IMR-90 (cell line): ENCODE results near the gene CYTH4. TPM values are rescaled to one million over a fixed set of nuclear protein-coding genes. Genes with fewer than 3 reads are reported as not detected.

Experiments used
- ATAC-seq: fragments of 200-7000 bp; cut with Tn5 transposase; 2 replicates; pipeline ENCODE4 v1.9.1; 2020; ENCODE audit warnings: low read depth, mild to moderate bottlenecking, moderate library complexity
- BruUV-seq: library from RNA; stranded (reverse); fragments of 400-500 nt; replicated peaks from 2 replicates; lab custom pipeline; 2021; lab: Mats Ljungman, UMichigan
- CTCF ChIA-PET: fragments of 300-600 bp; formaldehyde crosslinking; extraction: SDS; loops from one replicate; lab custom pipeline; 2021; ENCODE audit warnings: antibody characterized with exemption; lab: Yijun Ruan, JAX
- POLR2A ChIA-PET: fragments of 300-600 bp; sonication (Branson Sonifier 250); formaldehyde crosslinking; loops from one replicate; lab custom pipeline; 2022; ENCODE audit warnings: antibody characterized with exemption; ENCODE audit not compliant: unreplicated experiment; lab: Charles Lee
- DNase-seq: peaks from one replicate; pipeline ENCODE4 v3.0.0; 2013
- H2AFZ ChIP-seq: replicated peaks from 2 replicates; pipeline ENCODE3; 2013; ENCODE audit warnings: low read length, mild to moderate bottlenecking; ENCODE audit not compliant: poor library complexity
- H2AK5ac ChIP-seq: 2 replicates; pipeline ENCODE4 v1.6.1; 2013; ENCODE audit warnings: low read depth, low read length, inconsistent platforms
- H2AK9ac ChIP-seq: replicated peaks from 2 replicates; pipeline ENCODE3; 2013; ENCODE audit warnings: mild to moderate bottlenecking, low read depth, low read length, moderate library complexity; ENCODE audit not compliant: poor library complexity
- H2BK120ac ChIP-seq: 2 replicates; pipeline ENCODE4 v1.6.1; 2013; ENCODE audit warnings: low read depth, low read length, inconsistent platforms
- H2BK15ac ChIP-seq: 3 replicates; pipeline ENCODE4 v1.6.1; 2013; ENCODE audit warnings: low read depth, low read length, inconsistent platforms
- H2BK20ac ChIP-seq: 2 replicates; pipeline ENCODE4 v1.6.1; 2013; ENCODE audit warnings: low read depth, mild to moderate bottlenecking, inconsistent platforms, low read length, moderate library complexity
- H2BK5ac ChIP-seq: 2 replicates; pipeline ENCODE4 v1.6.1; 2013; ENCODE audit warnings: mild to moderate bottlenecking, low read depth, low read length, inconsistent platforms; ENCODE audit not compliant: poor library complexity, severe bottlenecking
- H3K14ac ChIP-seq: replicated peaks from 2 replicates; pipeline ENCODE4 v1.6.1; 2013; ENCODE audit warnings: low read depth, low read length, inconsistent platforms
- H3K18ac ChIP-seq: 2 replicates; pipeline ENCODE4 v1.6.1; 2013; ENCODE audit warnings: low read depth, low read length, control low read depth
- H3K23ac ChIP-seq: 2 replicates; pipeline ENCODE4 v1.6.1; 2013; ENCODE audit warnings: low read depth, low read length, inconsistent platforms
- H3K27ac ChIP-seq: 2 replicates; pipeline ENCODE4 v1.5.1; 2013; ENCODE audit warnings: mild to moderate bottlenecking, control low read depth, low read length; ENCODE audit not compliant: insufficient read depth
- H3K27me3 ChIP-seq: 2 replicates; pipeline ENCODE4 v1.6.1; 2013; ENCODE audit warnings: low read length; ENCODE audit not compliant: control insufficient read depth, insufficient read depth
- H3K36me3 ChIP-seq: 2 replicates; pipeline ENCODE4 v1.6.1; 2013; ENCODE audit warnings: low read length, mixed read lengths; ENCODE audit not compliant: control insufficient read depth, insufficient read depth
- H3K4ac ChIP-seq: 2 replicates; pipeline ENCODE4 v1.6.1; 2013; ENCODE audit warnings: low read depth, low read length, inconsistent platforms
- H3K4me1 ChIP-seq: 2 replicates; pipeline ENCODE4 v1.6.1; 2013; ENCODE audit warnings: low read length, mixed read lengths; ENCODE audit not compliant: control insufficient read depth, insufficient read depth
- H3K4me2 ChIP-seq: 2 replicates; pipeline ENCODE4 v1.6.1; 2013; ENCODE audit warnings: low read depth, mild to moderate bottlenecking, control low read depth, low read length, moderate library complexity
- H3K4me3 ChIP-seq: 2 replicates; pipeline ENCODE4 v1.5.1; 2013; ENCODE audit warnings: low read depth, mild to moderate bottlenecking, control low read depth, low read length, moderate library complexity; ENCODE audit not compliant: insufficient read depth
- H3K56ac ChIP-seq: 2 replicates; pipeline ENCODE4 v1.6.1; 2013; ENCODE audit warnings: low read length, inconsistent platforms; ENCODE audit not compliant: insufficient read depth; ENCODE audit errors: extremely low read depth
- H3K79me1 ChIP-seq, 2 experiments: 2 replicates each; pipeline ENCODE4 v1.6.1; 2013; ENCODE audit warnings: low read length in 2 of 2, inconsistent platforms in 1 of 2, low read depth in 1 of 2
- H3K9ac ChIP-seq: 2 replicates; pipeline ENCODE4 v1.6.1; 2013; ENCODE audit warnings: low read depth, low read length, control low read depth
- H3K9me1 ChIP-seq: 2 replicates; pipeline ENCODE4 v1.6.1; 2013; ENCODE audit warnings: low read length, inconsistent platforms; ENCODE audit not compliant: insufficient read depth
- H3K9me3 ChIP-seq: 2 replicates; pipeline ENCODE4 v1.6.1; 2013; ENCODE audit warnings: low read length; ENCODE audit not compliant: control insufficient read depth, insufficient read depth
- H4K20me1 ChIP-seq: 2 replicates; pipeline ENCODE4 v1.6.1; 2013; ENCODE audit warnings: low read length, inconsistent platforms; ENCODE audit not compliant: insufficient read depth
- H4K5ac ChIP-seq: 2 replicates; pipeline ENCODE4 v1.6.1; 2013; ENCODE audit warnings: mild to moderate bottlenecking, low read depth, low read length, control low read depth
- H4K8ac ChIP-seq, 2 experiments: 2 replicates each; pipeline ENCODE4 v1.6.1; 2013; ENCODE audit warnings: low read depth in 2 of 2, low read length in 2 of 2, control low read depth in 1 of 2, inconsistent platforms in 1 of 2
- H4K91ac ChIP-seq: 2 replicates; pipeline ENCODE4 v1.6.1; 2013; ENCODE audit warnings: low read depth, low read length, inconsistent platforms; ENCODE audit not compliant: insufficient read depth
- BHLHE40 ChIP-seq: fragments of 150-350 bp; IDR thresholded peaks from 2 replicates; pipeline ENCODE4 v1.6.1; 2016; ENCODE audit warnings: mild to moderate bottlenecking, low read depth, low read length
- CEBPB ChIP-seq: IDR thresholded peaks from 2 replicates; pipeline ENCODE4 v1.6.1; 2012; ENCODE audit warnings: low read depth, low read length, improper control_type of control experiment
- CTCF ChIP-seq: conservative IDR thresholded peaks from 2 replicates; pipeline ENCODE4 v1.5.1; 2012; ENCODE audit warnings: mild to moderate bottlenecking, low read depth, low read length, improper control_type of control experiment
- FOS ChIP-seq: fragments of 150-350 bp; IDR thresholded peaks from 2 replicates; pipeline ENCODE4 v1.6.1; 2016; ENCODE audit warnings: low read depth, low read length
- MAFK ChIP-seq: IDR thresholded peaks from 2 replicates; pipeline ENCODE4 v1.6.1; 2012; ENCODE audit warnings: low read depth, low read length, improper control_type of control experiment
- MXI1 ChIP-seq: IDR thresholded peaks from 2 replicates; pipeline ENCODE4 v1.6.1; 2012; ENCODE audit warnings: low read depth, mild to moderate bottlenecking, low read length, moderate library complexity, borderline replicate concordance
- RAD21 ChIP-seq: IDR thresholded peaks from 2 replicates; pipeline ENCODE4 v1.6.1; 2012; ENCODE audit warnings: low read length, improper control_type of control experiment
- RCOR1 ChIP-seq: IDR thresholded peaks from 2 replicates; pipeline ENCODE4 v1.6.1; 2012; ENCODE audit warnings: mild to moderate bottlenecking, low read length, improper control_type of control experiment; ENCODE audit not compliant: insufficient replicate concordance
- RFX5 ChIP-seq: IDR thresholded peaks from 2 replicates; pipeline ENCODE4 v1.8.0; 2012; ENCODE audit warnings: low read depth, mild to moderate bottlenecking, low read length, moderate library complexity
- SMC3 ChIP-seq: fragments of 150-350 bp; IDR thresholded peaks from 2 replicates; pipeline ENCODE4 v1.6.1; 2016; ENCODE audit warnings: low read depth, mild to moderate bottlenecking, antibody characterized with exemption, low read length, moderate library complexity
- WGBS, 2 experiments: methylation state at CpG; one replicate each; pipeline versions ENCODE4 v1.1.5 to v1.1.7; 2013; ENCODE audit warnings: missing lambda C conversion rate in 2 of 2; ENCODE audit not compliant: insufficient read length in 1 of 2; ENCODE audit errors: extremely low coverage in 2 of 2; 5-methylcytosine and 5-hydroxymethylcytosine counted together
- dilution Hi-C: fragments of 300-500 bp; cut with HindIII; formaldehyde crosslinking; loops from one replicate; pipeline ENCODE4 v1.14.3; 2018; ENCODE audit warnings: low sequenced_read_pairs; ENCODE audit not compliant: unreplicated experiment
- in situ Hi-C: fragments of 300-500 bp; cut with MboI; formaldehyde crosslinking; loops from 3 replicates; pipeline ENCODE4 v1.14.3; 2019; ENCODE audit warnings: low sequenced_read_pairs, inconsistent platforms, mixed read lengths
- intact Hi-C: fragments of 100-400 bp; cut with micrococcal nuclease; formaldehyde crosslinking; loops from 2 replicates; pipeline ENCODE4 v1.10.0; 2022
- polyA plus RNA-seq, 3 experiments: library from polyadenylated mRNA; depleted of rRNA; stranded (reverse); fragments of >200 nt; gene quantifications; 2 replicates each; pipeline ENCODE4 v1.2.3, GENCODE V29; 2012; ENCODE audit warnings: low replicate concordance in 1 of 3
- total RNA-seq: library from RNA; depleted of rRNA; stranded (reverse); fragments of >200 nt; gene quantifications from 2 replicates; pipeline ENCODE4 v1.2.3, GENCODE V29; 2012

Gene CYTH4
- total and polyA plus RNA-seq, 2 of the 4 experiments (the other 2 are of a cell fraction) = 0.36 to 0.55 TPM

DNA sequence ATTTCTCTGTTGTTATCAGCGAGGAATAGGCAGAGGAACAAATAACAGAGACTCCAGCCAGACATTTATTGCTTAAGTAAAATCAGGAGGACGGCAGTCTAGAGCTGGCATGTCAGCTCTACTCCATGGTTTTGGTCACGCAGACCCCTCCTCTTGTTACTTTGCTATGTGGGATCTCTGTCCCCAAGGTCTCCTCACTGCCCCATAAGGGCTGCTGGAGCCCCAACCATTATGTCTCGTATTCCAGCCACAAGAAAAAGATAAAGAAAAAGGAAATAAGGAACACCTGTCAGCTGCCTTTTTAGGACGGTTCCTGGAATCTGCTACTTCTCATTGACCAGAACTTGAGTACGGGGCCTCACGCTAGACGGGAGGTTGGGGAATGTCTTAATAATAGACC, 74.6 kb downstream of the CYTH4 start:
- H3K18ac ChIP-seq = no peak overlapping the region
- H4K20me1 ChIP-seq = no peaks in the 10 kb centered on the region
- H3K36me3 ChIP-seq = no peaks in the 10 kb centered on the region
- H4K91ac ChIP-seq = no peak overlapping the region
- no peak overlapping the region for H2BK5ac ChIP-seq
- H4K5ac ChIP-seq = no peak overlapping the region
- no peak overlapping the region for H3K56ac ChIP-seq
- H2AK9ac ChIP-seq = no peak overlapping the region
- dilution Hi-C loops (no loop called here), intact Hi-C loops (no loop called here), in situ Hi-C loops (no loop called here)
- no peaks in the 10 kb centered on the region for H3K4me1 ChIP-seq
- H4K8ac ChIP-seq = no peak overlapping the region
- H3K9ac ChIP-seq = no peak overlapping the region
- H2AFZ ChIP-seq = no peak overlapping the region
- BruUV-seq = no TSS peak
- no peak overlapping the region for H2BK15ac ChIP-seq
- H2BK20ac ChIP-seq = no peak overlapping the region
- no peak overlapping the region for H3K27ac ChIP-seq
- H3K4me3 ChIP-seq = no peak overlapping the region
- TF ChIP-seq RFX5 (no peak), RAD21 (no peak), FOS (no peak), MXI1 (no peak), BHLHE40 (no peak), CEBPB (no peak), RCOR1 (no peak), MAFK (no peak), SMC3 (no peak), CTCF (no peak)
- H3K14ac ChIP-seq = no peak overlapping the region
- no peak overlapping the region for H3K4ac ChIP-seq
- peaks cover 13% of the 10 kb centered on the region for H3K27me3 ChIP-seq
- H3K9me3 ChIP-seq = no peaks in the 10 kb centered on the region
- 71% methylated on average over 4 of the region's 8 CpGs; no CpG with 5 or more reads in 1 of the 2 experiments for WGBS, 2 experiments
- ChIA-PET CTCF (no interaction called here), POLR2A (no interaction called here)
- no peak overlapping the region for H2AK5ac ChIP-seq
- no peak overlapping the region for H2BK120ac ChIP-seq
- no peak overlapping the region for H3K23ac ChIP-seq
- ATAC-seq = no peak
- peaks cover 3% of the 10 kb centered on the region; the same call in 1 of the 2 replicates for H3K9me1 ChIP-seq
- H3K79me1 ChIP-seq = no peaks in the 10 kb centered on the region
- no peak overlapping the region for H3K4me2 ChIP-seq
- no peak for DNase-seq
